ENCODE measurements around the gene S100A2.
A peak's percentile ranks its signal among the peaks of the same experiment; 100 is the strongest.

The S100A2 gene

GRCh38 chr1:153532769-153533599 is 32.7 kb downstream of the S100A2 start:
- peak; percentile 87 for TF ChIP-seq CTCF (IDR thresholded peaks at IDR 0.05; ENCODE audit: insufficient read depth, low read depth, low read length, missing control alignments)
- DNase-seq (ENCODE audit: low read depth), result peak; percentile 86
- H3K4me3 ChIP-seq (ENCODE audit: low read length), result peak overlapping the region; percentile 68

GRCh38 chr1:153532181-153532580 is 33.5 kb downstream of the S100A2 start:
- DNase-seq (ENCODE audit: low read depth), result no peak
- no peak for TF ChIP-seq CTCF (IDR thresholded peaks at IDR 0.05; ENCODE audit: insufficient read depth, low read depth, low read length, missing control alignments)
- no peak overlapping the region for H3K4me3 ChIP-seq (ENCODE audit: low read length)

- DNase-seq (ENCODE audit: low read depth), result no peak
- no peak overlapping the region for H3K4me3 ChIP-seq (ENCODE audit: low read length)
- TF ChIP-seq CTCF (IDR thresholded peaks at IDR 0.05; ENCODE audit: insufficient read depth, low read depth, low read length, missing control alignments), result no peak
These were observed 34.0 kb downstream of the S100A2 start for GRCh38 chr1:153531638-153532037.

GRCh38 chr1:153527683-153528040 is 38.0 kb downstream of the S100A2 start:
- TF ChIP-seq CTCF (IDR thresholded peaks at IDR 0.05; ENCODE audit: insufficient read depth, low read depth, low read length, missing control alignments), result no peak
- DNase-seq (ENCODE audit: low read depth), result no peak
- H3K4me3 ChIP-seq (ENCODE audit: low read length), result no peak overlapping the region

GRCh38 chr1:153527023-153527682 is 38.5 kb downstream of the S100A2 start:
- peak; percentile 98 for DNase-seq (ENCODE audit: low read depth)
- no peak for TF ChIP-seq CTCF (IDR thresholded peaks at IDR 0.05; ENCODE audit: insufficient read depth, low read depth, low read length, missing control alignments)
- no peak overlapping the region for H3K4me3 ChIP-seq (ENCODE audit: low read length)

GRCh38 chr1:153526132-153526543 is 39.5 kb downstream of the S100A2 start:
- no peak overlapping the region for H3K4me3 ChIP-seq (ENCODE audit: low read length)
- DNase-seq (ENCODE audit: low read depth), result peak; percentile 93
- TF ChIP-seq CTCF (IDR thresholded peaks at IDR 0.05; ENCODE audit: insufficient read depth, low read depth, low read length, missing control alignments), result no peak
